ENCODE measurements around the gene ISLR2. TPM values are rescaled to one million over a fixed set of nuclear protein-coding genes. Genes with fewer than 3 reads are reported as not detected.

The ISLR2 gene
- total and polyA plus RNA-seq, 2 donors from 2014 or later, result 0.13 to 1.1 TPM

- no peak overlapping the region for H3K27ac ChIP-seq (ENCODE audit: low read depth in 2 of 2, low read length in 2 of 2)
- no peak for TF ChIP-seq CTCF (IDR thresholded peaks at IDR 0.05; ENCODE audit: borderline replicate concordance, extremely low read depth, insufficient read depth)
- FAIRE-seq, result no peak
- DNase-seq, result no peak
- intact Hi-C loops (cut with DNase I), result no loop called here
- H3K4me1 ChIP-seq (ENCODE audit: control insufficient read depth in 2 of 3, insufficient read depth in 2 of 3, low read depth in 1 of 3, low read length in 3 of 3), result no peaks in the 10 kb centered on the region
- H3K36me3 ChIP-seq (ENCODE audit: control insufficient read depth in 2 of 3, insufficient read depth in 3 of 3, low read length in 3 of 3), result no peaks in the 10 kb centered on the region
- no peaks in the 10 kb centered on the region for H3K27me3 ChIP-seq (ENCODE audit: control insufficient read depth, insufficient read depth, low read length)
- no peaks in the 10 kb centered on the region for H3K9me3 ChIP-seq (ENCODE audit: control insufficient read depth in 2 of 3, insufficient read depth in 1 of 3, low read length in 3 of 3)
- H3K9ac ChIP-seq (ENCODE audit: low read length in 3 of 3), result no peak overlapping the region
- H3K4me3 ChIP-seq (ENCODE audit: low read length in 3 of 3), result no peak overlapping the region
These were observed 16.0 kb downstream of the ISLR2 start for GRCh38 chr15:74146277-74146800.

- DNase-seq, result no peak
- Histone ChIP-seq H3K9me3 (ENCODE audit: control insufficient read depth in 2 of 3, insufficient read depth in 1 of 3, low read length in 3 of 3) (no peaks in the 10 kb centered on the region), H3K4me1 (ENCODE audit: control insufficient read depth in 2 of 3, insufficient read depth in 2 of 3, low read depth in 1 of 3, low read length in 3 of 3) (no peaks in the 10 kb centered on the region), H3K27me3 (ENCODE audit: control insufficient read depth, insufficient read depth, low read length) (no peaks in the 10 kb centered on the region), H3K36me3 (ENCODE audit: control insufficient read depth in 2 of 3, insufficient read depth in 3 of 3, low read length in 3 of 3) (no peaks in the 10 kb centered on the region), H3K27ac (ENCODE audit: low read depth in 2 of 2, low read length in 2 of 2) (no peak overlapping the region), H3K4me3 (ENCODE audit: low read length in 3 of 3) (no peak overlapping the region), H3K9ac (ENCODE audit: low read length in 3 of 3) (no peak overlapping the region)
- no peak for TF ChIP-seq CTCF (IDR thresholded peaks at IDR 0.05; ENCODE audit: borderline replicate concordance, extremely low read depth, insufficient read depth)
- intact Hi-C loops (cut with DNase I), result no loop called here
- FAIRE-seq, result no peak
These were observed 16.7 kb downstream of the ISLR2 start for GRCh38 chr15:74147051-74147450.

GRCh38 chr15:74155766-74156417, 25.5 kb downstream of the ISLR2 start:
- intact Hi-C loops (cut with DNase I), result no loop called here
- FAIRE-seq (no peak), DNase-seq (no peak)
- Histone ChIP-seq H3K4me3 (ENCODE audit: low read length in 3 of 3) (no peak overlapping the region), H3K27ac (ENCODE audit: low read depth in 2 of 2, low read length in 2 of 2) (no peak overlapping the region), H3K27me3 (ENCODE audit: control insufficient read depth, insufficient read depth, low read length) (no peaks in the 10 kb centered on the region), H3K9ac (ENCODE audit: low read length in 3 of 3) (no peak overlapping the region), H3K4me1 (ENCODE audit: control insufficient read depth in 2 of 3, insufficient read depth in 2 of 3, low read depth in 1 of 3, low read length in 3 of 3) (peaks cover 0 to 7% (median 2%) of the 10 kb centered on the region in 3 donors), H3K9me3 (ENCODE audit: control insufficient read depth in 2 of 3, insufficient read depth in 1 of 3, low read length in 3 of 3) (no peaks in the 10 kb centered on the region), H3K36me3 (ENCODE audit: control insufficient read depth in 2 of 3, insufficient read depth in 3 of 3, low read length in 3 of 3) (no peaks in the 10 kb centered on the region)
- TF ChIP-seq CTCF (IDR thresholded peaks at IDR 0.05; ENCODE audit: borderline replicate concordance, extremely low read depth, insufficient read depth), result no peak
